Keratinocyte (primary cell): ENCODE data around the gene COA7. TPM values are rescaled to one million over a fixed set of nuclear protein-coding genes. Genes with fewer than 3 reads are reported as not detected.

Experiments
- DNase-seq: peaks from one replicate; pipeline ENCODE4 v3.0.0-alpha.2; 2011; ENCODE audit warnings: low read depth, missing footprints, low spot score
- FAIRE-seq: peaks from 2 replicates; lab custom pipeline; 2011; peaks lifted over from hg19 to GRCh38; lab: Jason Lieb, UNC
- H2AFZ ChIP-seq: 2 replicates; pipeline ENCODE4 v1.6.0; 2012; ENCODE audit warnings: low read length, control low read depth, inconsistent platforms; ENCODE audit not compliant: control insufficient read depth
- H3K27ac ChIP-seq: 2 replicates; pipeline ENCODE4 v1.5.1; 2011; ENCODE audit warnings: low read length; ENCODE audit not compliant: control insufficient read depth, insufficient read depth
- H3K27me3 ChIP-seq: 3 replicates; pipeline ENCODE4 v1.6.0; 2011; ENCODE audit warnings: low read length; ENCODE audit not compliant: control insufficient read depth, insufficient read depth; ENCODE audit errors: extremely low read depth
- H3K36me3 ChIP-seq, 2 experiments: 2 replicates in 1 of 2; 3 replicates in 1 of 2; pipeline ENCODE4 v1.5.1; 2011; ENCODE audit warnings: low read length in 2 of 2, mild to moderate bottlenecking in 1 of 2; ENCODE audit not compliant: control insufficient read depth in 2 of 2, insufficient read depth in 2 of 2; ENCODE audit errors: extremely low read depth in 1 of 2
- H3K4me1 ChIP-seq: 3 replicates; pipeline ENCODE4 v1.5.1; 2011; ENCODE audit warnings: low read length; ENCODE audit not compliant: control insufficient read depth, insufficient read depth; ENCODE audit errors: extremely low read depth
- H3K4me2 ChIP-seq: 3 replicates; pipeline ENCODE4 v1.6.0; 2011; ENCODE audit warnings: low read depth, low read length; ENCODE audit not compliant: control insufficient read depth, insufficient read depth; ENCODE audit errors: extremely low read depth
- H3K4me3 ChIP-seq, 3 experiments: fragments of 200-600 bp in 1 of 3; sonication (generic) in 1 of 3; 2 replicates in 2 of 3; 3 replicates in 1 of 3; pipeline ENCODE4 v1.5.1; 2011 to 2016; ENCODE audit warnings: low read length in 3 of 3, mild to moderate bottlenecking in 3 of 3, control low read depth in 2 of 3, inconsistent platforms in 1 of 3, low read depth in 1 of 3, mixed read lengths in 1 of 3, mixed run types in 1 of 3, moderate library complexity in 1 of 3; ENCODE audit not compliant: control insufficient read depth in 2 of 3, insufficient read depth in 2 of 3; ENCODE audit errors: extremely low read depth in 1 of 3
- H3K79me2 ChIP-seq: 2 replicates; pipeline ENCODE4 v1.6.0; 2012; ENCODE audit warnings: low read length; ENCODE audit not compliant: control insufficient read depth, insufficient read depth
- H3K9ac ChIP-seq: 3 replicates; pipeline ENCODE4 v1.6.0; 2011; ENCODE audit warnings: low read length; ENCODE audit not compliant: control insufficient read depth, insufficient read depth; ENCODE audit errors: extremely low read depth
- H3K9me1 ChIP-seq: 3 replicates; pipeline ENCODE4 v1.6.0; 2011; ENCODE audit warnings: low read length; ENCODE audit not compliant: control insufficient read depth, insufficient read depth; ENCODE audit errors: extremely low read depth
- H3K9me3 ChIP-seq: 2 replicates; pipeline ENCODE4 v1.5.1; 2012; ENCODE audit warnings: low read depth, low read length; ENCODE audit not compliant: control insufficient read depth
- H4K20me1 ChIP-seq: 3 replicates; pipeline ENCODE4 v1.6.0; 2011; ENCODE audit warnings: low read length; ENCODE audit not compliant: control insufficient read depth, insufficient read depth; ENCODE audit errors: extremely low read depth
- EZH2 ChIP-seq: IDR thresholded peaks from one replicate; pipeline ENCODE4 v1.6.1; 2012; ENCODE audit warnings: inconsistent platforms, mild to moderate bottlenecking, low read length, moderate library complexity
- dilution Hi-C: fragments of 300-500 bp; cut with MboI; formaldehyde crosslinking; loops from one replicate; pipeline ENCODE4 v1.7.0; 2020; ENCODE audit warnings: low sequenced_read_pairs; ENCODE audit not compliant: extremely low pct_ligation_motif_present
- polyA plus RNA-seq, 5 experiments: library from polyadenylated mRNA; depleted of rRNA in 3 of 5; stranded (reverse) in 3 of 5; stranded (forward) in 1 of 5; unstranded in 1 of 5; fragments of >200 nt; gene quantifications; 1 replicate in 1 of 5; 2 replicates in 3 of 5; 3 replicates in 1 of 5; pipeline versions ENCODE4 v1.2.1 to v1.2.3, GENCODE V29; 2011 to 2012; ENCODE audit warnings: missing spikeins in 2 of 5, low read depth in 1 of 5, low replicate concordance in 1 of 5
- TF ChIP-seq, protein P1 (sequence below), 3 experiments: IDR thresholded peaks in 1 of 3; conservative IDR thresholded peaks in 1 of 3; optimal IDR thresholded peaks in 1 of 3; 2 replicates in 2 of 3; 3 replicates in 1 of 3; pipeline versions ENCODE3 to v1.5.1; 2011; ENCODE audit warnings: low read length in 3 of 3, mild to moderate bottlenecking in 3 of 3, moderate library complexity in 2 of 3, control low read depth in 1 of 3, inconsistent platforms in 1 of 3; ENCODE audit not compliant: insufficient read depth in 2 of 3; ENCODE audit errors: extremely low read depth in 1 of 3

Gene COA7
- polyA plus RNA-seq, 1 donor (not counting 4 experiments of a cell fraction or from before 2014, with no cell fraction given), result 23.5 TPM

- H3K36me3 ChIP-seq, result peaks cover 0 to 5% of the 10 kb centered on the region in 2 experiments
- no peak for FAIRE-seq
- dilution Hi-C loops, result no loop called here
Observed at GRCh38 chr1:52680353-52680752, 17.8 kb downstream of the COA7 start.

GRCh38 chr1:52679498-52679897 is 18.6 kb downstream of the COA7 start:
- dilution Hi-C loops, result no loop called here
- no peak overlapping the region for H3K4me2 ChIP-seq
- H3K27me3 ChIP-seq, result no peaks in the 10 kb centered on the region
- no peak for TF ChIP-seq EZH2
- TF ChIP-seq, protein P1, sequence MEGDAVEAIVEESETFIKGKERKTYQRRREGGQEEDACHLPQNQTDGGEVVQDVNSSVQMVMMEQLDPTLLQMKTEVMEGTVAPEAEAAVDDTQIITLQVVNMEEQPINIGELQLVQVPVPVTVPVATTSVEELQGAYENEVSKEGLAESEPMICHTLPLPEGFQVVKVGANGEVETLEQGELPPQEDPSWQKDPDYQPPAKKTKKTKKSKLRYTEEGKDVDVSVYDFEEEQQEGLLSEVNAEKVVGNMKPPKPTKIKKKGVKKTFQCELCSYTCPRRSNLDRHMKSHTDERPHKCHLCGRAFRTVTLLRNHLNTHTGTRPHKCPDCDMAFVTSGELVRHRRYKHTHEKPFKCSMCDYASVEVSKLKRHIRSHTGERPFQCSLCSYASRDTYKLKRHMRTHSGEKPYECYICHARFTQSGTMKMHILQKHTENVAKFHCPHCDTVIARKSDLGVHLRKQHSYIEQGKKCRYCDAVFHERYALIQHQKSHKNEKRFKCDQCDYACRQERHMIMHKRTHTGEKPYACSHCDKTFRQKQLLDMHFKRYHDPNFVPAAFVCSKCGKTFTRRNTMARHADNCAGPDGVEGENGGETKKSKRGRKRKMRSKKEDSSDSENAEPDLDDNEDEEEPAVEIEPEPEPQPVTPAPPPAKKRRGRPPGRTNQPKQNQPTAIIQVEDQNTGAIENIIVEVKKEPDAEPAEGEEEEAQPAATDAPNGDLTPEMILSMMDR (optimal IDR thresholded peaks at IDR 0.05 in 1 of 3, IDR thresholded peaks at IDR 0.05 in 1 of 3, conservative IDR thresholded peaks at IDR 0.05 in 1 of 3; ENCODE audit: extremely low read depth in 1 of 3, insufficient read depth in 2 of 3, low read length in 3 of 3), result no peak
- H3K79me2 ChIP-seq, result no peaks in the 10 kb centered on the region
- H2AFZ ChIP-seq, result no peak overlapping the region
- peaks cover 7% of the 10 kb centered on the region for H3K4me1 ChIP-seq
- no peaks in the 10 kb centered on the region for H4K20me1 ChIP-seq
- H3K27ac ChIP-seq, result no peak overlapping the region
- no peaks in the 10 kb centered on the region for H3K9me1 ChIP-seq
- no peaks in the 10 kb centered on the region for H3K9me3 ChIP-seq
- H3K36me3 ChIP-seq, result no peaks in the 10 kb centered on the region
- no peak for DNase-seq
- H3K9ac ChIP-seq, result no peak overlapping the region
- FAIRE-seq, result no peak
- H3K4me3 ChIP-seq, result no peak overlapping the region

More at GRCh38 chr1:52680353-52680752, 17.8 kb downstream of the COA7 start:
- Histone ChIP-seq H3K9ac (no peak overlapping the region), H3K4me1 (no peaks in the 10 kb centered on the region), H3K9me1 (no peaks in the 10 kb centered on the region), H3K27me3 (no peaks in the 10 kb centered on the region), H3K4me3 (no peak overlapping the region), H4K20me1 (no peaks in the 10 kb centered on the region), H3K79me2 (no peaks in the 10 kb centered on the region), H3K9me3 (no peaks in the 10 kb centered on the region), H2AFZ (no peak overlapping the region), H3K4me2 (no peak overlapping the region), H3K27ac (no peak overlapping the region)
- DNase-seq, result no peak
- TF ChIP-seq, protein P1 (optimal IDR thresholded peaks at IDR 0.05 in 1 of 3, IDR thresholded peaks at IDR 0.05 in 1 of 3, conservative IDR thresholded peaks at IDR 0.05 in 1 of 3; ENCODE audit: extremely low read depth in 1 of 3, insufficient read depth in 2 of 3, low read length in 3 of 3), result no peak
- TF ChIP-seq EZH2, result no peak
